GM11168 (cell line): ENCODE measurements around the gene ATP6V0A4.

Source experiments
- in situ Hi-C: fragments of 300-500 bp; cut with MboI; formaldehyde crosslinking; loops from one replicate; pipeline ENCODE4 v1.12.0; 2022; ENCODE audit warnings: low sequenced_read_pairs; ENCODE audit not compliant: unreplicated experiment

The ATP6V0A4 gene

GRCh38 chr7:138667535-138668228, 130.3 kb downstream of the ATP6V0A4 start:
- in situ Hi-C loops = no loop called here

DNA sequence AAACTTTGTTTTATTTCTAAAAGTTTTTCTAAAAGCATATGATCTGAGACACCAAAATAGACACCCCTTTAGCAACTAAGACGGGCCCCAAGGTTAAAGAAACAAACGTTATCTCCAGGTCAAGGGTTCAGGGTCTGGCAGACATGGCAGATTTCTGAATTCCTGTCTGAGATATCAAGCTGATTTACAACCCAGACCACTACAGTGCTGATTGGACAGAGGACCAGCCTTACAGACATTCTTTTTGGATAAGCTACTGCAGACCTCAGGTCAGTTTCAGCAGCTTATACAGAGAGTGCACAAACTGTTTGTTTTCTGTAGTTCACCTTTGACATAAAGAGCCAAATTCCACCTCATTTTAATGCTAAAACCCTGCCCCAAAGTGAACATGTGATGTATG, 131.6 kb downstream of the ATP6V0A4 start:
- in situ Hi-C loops = no loop called here

DNA sequence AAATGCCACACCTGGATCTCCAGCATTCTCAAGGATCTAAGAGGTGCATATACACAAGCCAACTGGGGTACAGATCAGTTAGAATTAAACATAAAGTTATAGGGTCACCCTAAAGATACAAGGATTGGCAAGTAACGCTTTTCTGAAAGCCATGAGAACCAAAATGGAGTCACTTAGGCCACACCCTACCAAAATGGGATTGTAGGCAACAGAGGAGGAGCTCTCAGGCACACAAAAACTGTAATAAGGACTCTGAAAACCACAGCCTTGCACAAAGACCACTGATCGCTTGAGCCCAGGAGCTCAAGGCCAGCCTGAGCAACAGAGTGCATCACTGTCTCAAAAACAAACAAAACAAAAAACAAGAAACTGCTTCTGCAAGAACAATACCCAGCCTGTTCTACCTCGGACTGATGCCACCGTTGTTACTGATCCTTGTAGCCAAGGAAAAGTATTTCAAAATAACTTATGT, 132.3 kb downstream of the ATP6V0A4 start:
- in situ Hi-C loops = no loop called here

- in situ Hi-C loops = no loop called here
Measured at GRCh38 chr7:138665249-138665648, 132.7 kb downstream of the ATP6V0A4 start.

DNA sequence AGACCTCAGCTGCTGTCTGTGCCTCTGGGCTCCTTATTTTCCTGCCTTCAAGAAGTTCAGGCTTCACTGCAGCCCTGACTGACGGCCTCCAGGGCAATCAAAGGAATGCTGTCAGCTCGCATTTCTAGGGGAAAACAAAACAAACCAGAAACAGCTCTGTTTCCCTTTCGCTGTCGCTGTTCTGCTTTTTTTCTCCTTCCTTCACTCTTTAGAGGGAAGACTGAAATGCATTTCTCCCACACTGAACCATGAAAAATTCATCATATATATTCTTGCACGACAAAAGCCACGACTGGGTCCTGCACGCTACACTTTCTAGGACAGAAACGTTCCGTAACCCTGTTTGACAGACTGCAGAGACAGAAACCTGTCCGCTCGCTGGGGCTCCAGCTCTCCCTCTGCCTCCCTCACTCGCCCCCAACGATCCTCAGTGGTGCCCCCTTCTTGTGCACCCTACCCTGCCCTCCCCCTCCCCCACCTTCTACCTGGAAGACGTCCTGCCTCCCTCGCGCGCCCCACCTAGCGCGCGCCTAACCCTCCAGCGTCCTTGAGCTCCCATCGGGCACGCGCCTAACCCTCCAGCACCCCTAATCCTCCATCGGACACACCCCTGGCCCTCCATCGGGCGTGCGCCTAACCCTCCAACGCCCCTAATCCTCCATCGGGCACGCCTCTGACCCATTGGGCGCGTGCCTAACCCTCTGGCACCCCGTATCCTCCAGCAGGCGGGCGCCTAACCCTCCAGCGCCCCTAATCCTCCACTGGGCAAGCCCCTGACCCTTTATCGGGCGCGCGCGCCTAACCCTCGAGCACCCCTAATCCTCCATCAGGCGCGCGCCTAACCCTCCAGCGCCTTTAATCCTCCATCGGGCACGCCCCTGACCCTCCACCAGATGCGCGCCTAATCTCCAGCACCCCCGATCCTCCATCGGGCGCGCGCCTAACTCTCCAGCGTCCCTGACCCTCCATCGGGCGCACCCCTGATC, 134.0 kb downstream of the ATP6V0A4 start:
- in situ Hi-C loops = no loop called here

GRCh38 chr7:138662991-138663320, 135.0 kb downstream of the ATP6V0A4 start:
- in situ Hi-C loops = no loop called here

DNA sequence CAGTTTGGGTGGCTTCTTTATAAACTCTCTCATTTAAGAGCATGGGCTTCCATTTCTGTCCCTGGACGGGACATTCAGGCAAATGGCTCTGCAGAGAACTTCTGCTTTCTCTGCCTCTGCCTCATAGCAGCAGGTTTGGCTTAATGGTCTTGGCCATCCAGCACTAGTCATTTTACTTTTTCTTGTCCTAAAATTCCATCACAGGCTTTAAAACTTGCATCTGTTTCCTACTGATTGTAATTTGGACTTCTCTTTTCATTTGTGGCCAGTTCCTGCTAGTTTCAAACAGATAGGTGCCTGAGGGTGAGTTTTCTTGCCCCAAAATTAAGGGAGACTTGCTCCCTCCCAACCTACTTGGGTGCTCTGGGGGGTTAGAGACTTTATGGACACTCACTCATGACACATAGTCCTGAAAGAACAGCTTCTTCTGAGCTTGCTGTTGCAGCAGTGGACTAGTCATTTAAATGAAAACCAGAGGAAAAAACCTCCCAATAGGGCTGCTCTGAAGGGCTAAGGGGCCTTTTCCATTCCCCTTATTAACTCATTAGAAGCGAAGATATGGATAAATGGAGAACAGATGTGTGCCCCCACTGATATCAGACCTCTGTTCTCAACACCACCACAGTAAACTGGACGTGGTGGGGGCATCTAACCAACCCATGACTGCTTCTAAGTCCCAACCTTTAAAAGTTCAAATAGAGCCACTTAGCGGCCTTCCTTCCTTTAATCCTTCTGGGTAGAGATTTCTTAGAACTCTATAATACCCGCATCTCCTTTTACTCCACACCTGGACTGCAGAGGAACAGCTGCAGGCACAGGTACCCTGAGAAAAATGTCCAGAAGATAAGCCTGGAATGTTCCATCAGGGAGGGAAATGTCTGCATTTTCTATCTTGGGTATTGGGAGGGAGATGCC, 135.7 kb downstream of the ATP6V0A4 start:
- in situ Hi-C loops = no loop called here

GRCh38 chr7:138661069-138661635, 136.8 kb downstream of the ATP6V0A4 start:
- in situ Hi-C loops = no loop called here

DNA sequence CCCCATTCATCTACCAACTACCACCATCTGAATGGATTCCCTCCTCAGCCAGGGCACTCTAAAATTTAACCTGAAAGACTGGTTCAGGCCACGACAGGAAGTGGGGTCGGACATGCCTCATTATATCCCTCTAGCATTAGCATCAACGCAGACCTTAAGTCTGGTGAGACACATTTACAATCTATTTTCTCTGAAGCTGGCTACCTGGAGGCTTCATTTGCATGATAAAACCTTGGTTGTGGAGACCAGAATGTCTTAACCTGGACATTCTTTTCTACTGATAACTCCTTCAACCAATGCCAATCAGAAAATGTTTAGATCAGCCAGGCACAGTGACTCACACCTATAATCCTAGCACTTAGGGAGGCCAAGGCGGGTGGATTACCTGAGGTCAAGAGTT, 139.1 kb downstream of the ATP6V0A4 start:
- in situ Hi-C loops = no loop called here

DNA sequence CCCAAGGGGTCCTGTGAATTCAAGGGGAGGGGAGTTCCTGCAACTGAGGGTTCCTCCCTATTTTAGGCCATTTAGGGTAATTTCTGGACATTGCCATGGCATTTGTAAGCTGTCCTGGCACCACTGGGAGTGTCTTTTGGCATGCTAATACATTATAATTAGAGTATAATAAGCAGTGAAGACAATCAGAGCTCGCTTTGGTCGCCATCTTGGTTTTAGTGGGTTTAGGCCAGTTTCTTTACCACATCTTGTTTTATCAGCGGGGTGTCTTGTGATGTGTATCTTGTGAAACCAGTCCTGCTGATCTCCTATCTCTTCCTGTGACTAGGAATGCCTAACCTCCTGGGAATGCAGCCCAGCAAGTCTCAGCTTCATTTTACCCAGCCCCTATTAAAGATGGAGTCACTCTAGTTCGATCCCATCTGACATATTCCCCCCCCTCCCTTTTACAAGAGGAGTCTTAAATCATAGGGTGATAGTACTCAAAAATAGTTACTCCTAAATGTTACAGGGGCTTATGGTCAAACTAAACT, 140.1 kb downstream of the ATP6V0A4 start:
- in situ Hi-C loops = no loop called here

- in situ Hi-C loops = no loop called here
Measured at GRCh38 chr7:138656952-138657351, 141.0 kb downstream of the ATP6V0A4 start.
